ENCODE measurements around the gene LYSMD2.

DNA sequence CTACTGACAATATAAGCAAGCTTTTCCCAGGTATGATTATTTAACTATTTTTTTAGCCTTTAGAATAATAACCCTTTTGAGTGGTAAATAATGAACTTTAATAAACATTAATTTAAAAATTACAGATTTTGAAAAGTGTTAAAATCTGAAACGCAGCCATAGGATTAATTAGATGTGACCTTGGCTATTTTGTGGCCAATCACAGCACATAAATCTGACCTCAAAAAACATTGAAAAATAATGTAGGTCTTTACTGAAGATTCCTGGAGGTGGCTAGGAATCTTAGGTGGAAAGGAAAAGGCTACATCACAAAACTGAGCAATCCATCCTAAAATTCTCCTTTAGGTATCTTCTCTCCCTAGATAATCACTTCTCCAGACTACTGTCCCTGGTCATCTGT is 38.1 kb downstream of the LYSMD2 start:
- no peak for TF ChIP-seq POLR2A (IDR thresholded peaks at IDR 0.05)
- TF ChIP-seq, protein P1, sequence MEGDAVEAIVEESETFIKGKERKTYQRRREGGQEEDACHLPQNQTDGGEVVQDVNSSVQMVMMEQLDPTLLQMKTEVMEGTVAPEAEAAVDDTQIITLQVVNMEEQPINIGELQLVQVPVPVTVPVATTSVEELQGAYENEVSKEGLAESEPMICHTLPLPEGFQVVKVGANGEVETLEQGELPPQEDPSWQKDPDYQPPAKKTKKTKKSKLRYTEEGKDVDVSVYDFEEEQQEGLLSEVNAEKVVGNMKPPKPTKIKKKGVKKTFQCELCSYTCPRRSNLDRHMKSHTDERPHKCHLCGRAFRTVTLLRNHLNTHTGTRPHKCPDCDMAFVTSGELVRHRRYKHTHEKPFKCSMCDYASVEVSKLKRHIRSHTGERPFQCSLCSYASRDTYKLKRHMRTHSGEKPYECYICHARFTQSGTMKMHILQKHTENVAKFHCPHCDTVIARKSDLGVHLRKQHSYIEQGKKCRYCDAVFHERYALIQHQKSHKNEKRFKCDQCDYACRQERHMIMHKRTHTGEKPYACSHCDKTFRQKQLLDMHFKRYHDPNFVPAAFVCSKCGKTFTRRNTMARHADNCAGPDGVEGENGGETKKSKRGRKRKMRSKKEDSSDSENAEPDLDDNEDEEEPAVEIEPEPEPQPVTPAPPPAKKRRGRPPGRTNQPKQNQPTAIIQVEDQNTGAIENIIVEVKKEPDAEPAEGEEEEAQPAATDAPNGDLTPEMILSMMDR (IDR thresholded peaks at IDR 0.05), result no peak

Data from right lobe of liver (tissue), 4 donors.